SH-SY5Y (cell line): ENCODE data around the gene SLC16A9.

Experiments used
- GATA2 ChIP-seq: IDR thresholded peaks from 2 replicates; pipeline ENCODE4 v1.6.1; 2011; ENCODE audit warnings: mild to moderate bottlenecking, low read depth, low read length
- GATA3 ChIP-seq: IDR thresholded peaks from 2 replicates; pipeline ENCODE4 v1.6.1; 2011; ENCODE audit warnings: low read depth, mild to moderate bottlenecking, low read length, moderate library complexity

DNA sequence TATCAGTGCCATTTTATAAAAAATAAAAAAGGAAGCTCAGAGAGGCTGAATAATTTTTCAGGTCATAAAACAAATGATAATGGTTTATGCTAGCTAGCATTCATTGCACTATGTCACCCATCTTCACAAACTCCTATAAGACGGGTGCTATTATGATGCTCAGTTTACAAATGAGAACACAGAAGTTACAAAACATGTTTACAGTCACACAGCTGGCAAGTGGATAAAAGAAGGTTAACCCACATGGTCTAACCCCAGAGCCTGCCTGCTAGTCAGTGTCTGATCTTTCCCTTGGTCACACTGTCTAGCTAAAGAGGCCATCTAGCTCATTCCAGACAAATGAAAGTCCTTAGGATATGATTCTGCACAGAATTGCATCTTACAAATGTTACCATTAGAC is 39.4 kb downstream of the SLC16A9 start:
- TF ChIP-seq GATA2 (no peak), GATA3 (no peak)
